ENCODE measurements around the gene MACC1.

- TF ChIP-seq, protein P1, sequence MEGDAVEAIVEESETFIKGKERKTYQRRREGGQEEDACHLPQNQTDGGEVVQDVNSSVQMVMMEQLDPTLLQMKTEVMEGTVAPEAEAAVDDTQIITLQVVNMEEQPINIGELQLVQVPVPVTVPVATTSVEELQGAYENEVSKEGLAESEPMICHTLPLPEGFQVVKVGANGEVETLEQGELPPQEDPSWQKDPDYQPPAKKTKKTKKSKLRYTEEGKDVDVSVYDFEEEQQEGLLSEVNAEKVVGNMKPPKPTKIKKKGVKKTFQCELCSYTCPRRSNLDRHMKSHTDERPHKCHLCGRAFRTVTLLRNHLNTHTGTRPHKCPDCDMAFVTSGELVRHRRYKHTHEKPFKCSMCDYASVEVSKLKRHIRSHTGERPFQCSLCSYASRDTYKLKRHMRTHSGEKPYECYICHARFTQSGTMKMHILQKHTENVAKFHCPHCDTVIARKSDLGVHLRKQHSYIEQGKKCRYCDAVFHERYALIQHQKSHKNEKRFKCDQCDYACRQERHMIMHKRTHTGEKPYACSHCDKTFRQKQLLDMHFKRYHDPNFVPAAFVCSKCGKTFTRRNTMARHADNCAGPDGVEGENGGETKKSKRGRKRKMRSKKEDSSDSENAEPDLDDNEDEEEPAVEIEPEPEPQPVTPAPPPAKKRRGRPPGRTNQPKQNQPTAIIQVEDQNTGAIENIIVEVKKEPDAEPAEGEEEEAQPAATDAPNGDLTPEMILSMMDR (IDR thresholded peaks at IDR 0.05; ENCODE audit: low read length) = no peak
- TF ChIP-seq EZH2 (optimal IDR thresholded peaks at IDR 0.05; ENCODE audit: low read depth, low read length) = no peak
Observed at GRCh38 chr7:20197125-20197748, 19.9 kb downstream of the MACC1 start.
